K562 (cell line): Measurements from ENCODE around the gene STX1B. TPM values are rescaled to one million over a fixed set of nuclear protein-coding genes. Genes with fewer than 3 reads are reported as not detected.

Experiments used
- DIDO1 ChIP-seq: fragments of 450-650 bp; IDR thresholded peaks from 2 replicates; pipeline ENCODE4 v1.6.1; 2016; ENCODE audit warnings: low read depth, missing biosample characterization, missing genetic modification characterization
- FIP1L1 ChIP-seq: fragments of 200-400 bp; formaldehyde crosslinking; IDR thresholded peaks from 2 replicates; pipeline ENCODE4 v1.6.1; 2018; ENCODE audit warnings: mild to moderate bottlenecking, low read depth, low read length; ENCODE audit not compliant: poor library complexity, severe bottlenecking
- GATA2 ChIP-seq: sonication (generic); formaldehyde crosslinking; IDR thresholded peaks from 2 replicates; pipeline ENCODE4 v1.4.0; 2020; ENCODE audit warnings: mild to moderate bottlenecking, missing genetic modification reagents
- MTA3 ChIP-seq: fragments of 450-650 bp; formaldehyde crosslinking; IDR thresholded peaks from 2 replicates; pipeline ENCODE4 v1.6.1; 2017; ENCODE audit warnings: mild to moderate bottlenecking, borderline replicate concordance
- NFRKB ChIP-seq: fragments of 450-650 bp; IDR thresholded peaks from 2 replicates; pipeline ENCODE4 v1.6.1; 2016; ENCODE audit warnings: low read depth
- SAFB2 ChIP-seq: fragments of 200-400 bp; formaldehyde crosslinking; IDR thresholded peaks from 2 replicates; pipeline ENCODE4 v1.6.1; 2018; ENCODE audit warnings: borderline replicate concordance, low read length, low read depth, moderate library complexity; ENCODE audit not compliant: severe bottlenecking
- TAL1 ChIP-seq: fragments of 450-650 bp; IDR thresholded peaks from 2 replicates; pipeline ENCODE4 v1.6.1; 2016; ENCODE audit warnings: mild to moderate bottlenecking
- ZFX ChIP-seq: sonication (generic); formaldehyde crosslinking; IDR thresholded peaks from 2 replicates; pipeline ENCODE4 v1.8.0; 2022; ENCODE audit warnings: mild to moderate bottlenecking, missing genetic modification reagents, moderate library complexity
- ZNF354B ChIP-seq: fragments of 250-450 bp; sonication (Bioruptor Pico); IDR thresholded peaks from 2 replicates; pipeline ENCODE4 v1.4.0; 2020
- polyA plus RNA-seq, 8 experiments: library from polyadenylated mRNA; depleted of rRNA in 4 of 8; stranded (reverse) in 5 of 8; unstranded in 3 of 8; fragments of >200 nt; fragmentation: Nextera tagmentation in 2 of 8; fragmentation: Illumina TruSeq in 1 of 8; extraction: Ambion mirVana in 2 of 8; extraction: Trizol in 1 of 8; gene quantifications; 2 replicates each; pipeline versions ENCODE4 v1.2.1 to v1.2.3, GENCODE V29; 2011 to 2014; ENCODE audit warnings: inconsistent platforms in 1 of 8, missing spikeins in 1 of 8
- total RNA-seq, 7 experiments: library from RNA; depleted of rRNA in 6 of 7; stranded (reverse); fragments of >200 nt in 6 of 7; fragmentation: Illumina TruSeq in 2 of 7; extraction: Trizol in 2 of 7; gene quantifications; 2 replicates each; pipeline versions ENCODE4 v1.2.1 to v1.2.3, GENCODE V29; 2011 to 2021; ENCODE audit warnings: low replicate concordance in 1 of 7
- TF ChIP-seq, protein P1 (sequence below), 2 experiments: fragments of 450-650 bp in 1 of 2; sonication (generic) in 1 of 2; formaldehyde crosslinking in 1 of 2; IDR thresholded peaks in 1 of 2; conservative IDR thresholded peaks in 1 of 2; 2 replicates each; pipeline versions ENCODE4 v1.6.1 to v1.8.1; 2016 to 2023; ENCODE audit warnings: mild to moderate bottlenecking in 2 of 2, moderate library complexity in 2 of 2, inconsistent platforms in 1 of 2, missing genetic modification reagents in 1 of 2
- TF ChIP-seq, protein P2 (sequence below): fragments of 200-800 bp; sonication (Bioruptor generic); IDR thresholded peaks from 2 replicates; pipeline ENCODE4 v1.6.1; 2017; ENCODE audit warnings: missing genetic modification characterization, missing compliant biosample characterization
- TF ChIP-seq, protein P3 (sequence below): fragments of 250-450 bp; sonication (Bioruptor Pico); IDR thresholded peaks from 2 replicates; pipeline ENCODE4 v1.5.0; 2021; ENCODE audit warnings: mild to moderate bottlenecking, borderline replicate concordance
- TF ChIP-seq, protein P4 (sequence below): fragments of 450-650 bp; IDR thresholded peaks from 2 replicates; pipeline ENCODE4 v1.6.1; 2018; ENCODE audit not compliant: partially characterized antibody

The STX1B gene
- total and polyA plus RNA-seq, 9 of the 15 experiments (the other 6 are each of a cell fraction or from before 2014, with no cell fraction given): 0.07 to 2.5 (median 0.86) TPM

DNA sequence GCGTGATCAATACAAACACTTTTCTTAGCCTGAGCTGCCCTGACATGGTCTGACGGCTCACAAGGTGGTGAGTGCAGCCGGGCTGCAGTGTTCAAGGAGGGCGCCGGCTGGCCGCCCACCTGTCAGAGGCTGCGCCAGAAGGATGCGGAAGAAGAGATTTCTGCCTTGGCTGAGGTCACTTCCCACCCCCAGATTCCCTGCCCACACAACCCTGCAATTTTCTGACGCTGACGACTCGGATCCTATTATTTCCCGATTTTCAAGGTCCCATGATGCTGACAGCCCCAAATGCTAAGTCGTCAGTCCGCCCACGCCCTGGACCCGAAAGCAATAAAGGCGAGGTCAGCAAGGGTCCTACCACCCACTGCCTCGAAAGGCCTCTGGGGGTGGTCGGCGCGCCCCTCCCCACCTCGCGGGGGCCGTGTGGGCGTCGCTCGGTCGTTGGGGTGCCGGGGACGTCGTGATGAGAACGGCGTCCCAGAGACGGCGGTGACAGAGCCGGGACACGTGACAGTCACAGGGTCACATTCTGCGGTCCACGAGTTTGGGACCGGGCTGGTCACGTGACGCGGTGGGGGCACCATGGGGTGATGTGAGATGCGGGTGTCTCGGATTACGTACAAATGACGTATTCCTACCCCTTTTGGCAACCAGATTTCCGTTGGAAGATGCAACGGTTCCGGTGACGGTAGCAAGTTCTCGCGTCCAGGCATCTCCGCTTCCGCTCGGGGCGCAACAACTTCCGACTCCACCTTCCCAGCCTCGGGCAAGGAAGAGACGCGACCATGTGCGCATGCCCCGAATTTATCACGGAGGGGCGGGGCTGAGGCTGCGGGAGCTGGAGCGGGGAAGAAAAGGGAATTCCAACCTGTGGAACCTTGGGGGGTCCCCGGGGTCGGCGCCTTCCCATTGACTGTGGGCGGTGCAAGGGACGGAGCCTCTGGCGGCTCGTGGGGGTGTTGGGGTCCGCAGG, 22.6 kb upstream of the STX1B start, which contains the start of gene STX4 (continued):
- TF ChIP-seq, protein P1, sequence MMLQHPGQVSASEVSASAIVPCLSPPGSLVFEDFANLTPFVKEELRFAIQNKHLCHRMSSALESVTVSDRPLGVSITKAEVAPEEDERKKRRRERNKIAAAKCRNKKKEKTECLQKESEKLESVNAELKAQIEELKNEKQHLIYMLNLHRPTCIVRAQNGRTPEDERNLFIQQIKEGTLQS (IDR thresholded peaks at IDR 0.05): peak; percentile 77
- TF ChIP-seq, protein P1 (CRISPR knock-in tag; conservative IDR thresholded peaks at IDR 0.05): peak; percentile 76
- TF ChIP-seq TAL1: no peak
- TF ChIP-seq NFRKB: peak; percentile 49; the same call in 1 of the 2 replicates
- TF ChIP-seq, protein P2, sequence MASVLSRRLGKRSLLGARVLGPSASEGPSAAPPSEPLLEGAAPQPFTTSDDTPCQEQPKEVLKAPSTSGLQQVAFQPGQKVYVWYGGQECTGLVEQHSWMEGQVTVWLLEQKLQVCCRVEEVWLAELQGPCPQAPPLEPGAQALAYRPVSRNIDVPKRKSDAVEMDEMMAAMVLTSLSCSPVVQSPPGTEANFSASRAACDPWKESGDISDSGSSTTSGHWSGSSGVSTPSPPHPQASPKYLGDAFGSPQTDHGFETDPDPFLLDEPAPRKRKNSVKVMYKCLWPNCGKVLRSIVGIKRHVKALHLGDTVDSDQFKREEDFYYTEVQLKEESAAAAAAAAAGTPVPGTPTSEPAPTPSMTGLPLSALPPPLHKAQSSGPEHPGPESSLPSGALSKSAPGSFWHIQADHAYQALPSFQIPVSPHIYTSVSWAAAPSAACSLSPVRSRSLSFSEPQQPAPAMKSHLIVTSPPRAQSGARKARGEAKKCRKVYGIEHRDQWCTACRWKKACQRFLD: peak; percentile 85; the same call in 1 of the 2 replicates
- TF ChIP-seq ZNF354B: no peak
- TF ChIP-seq SAFB2: no peak
- peak; percentile 98 for TF ChIP-seq MTA3
- peak; percentile 60 for TF ChIP-seq ZFX (CRISPR knock-in tag)
- TF ChIP-seq FIP1L1: peak; percentile 24
- TF ChIP-seq, protein P3, sequence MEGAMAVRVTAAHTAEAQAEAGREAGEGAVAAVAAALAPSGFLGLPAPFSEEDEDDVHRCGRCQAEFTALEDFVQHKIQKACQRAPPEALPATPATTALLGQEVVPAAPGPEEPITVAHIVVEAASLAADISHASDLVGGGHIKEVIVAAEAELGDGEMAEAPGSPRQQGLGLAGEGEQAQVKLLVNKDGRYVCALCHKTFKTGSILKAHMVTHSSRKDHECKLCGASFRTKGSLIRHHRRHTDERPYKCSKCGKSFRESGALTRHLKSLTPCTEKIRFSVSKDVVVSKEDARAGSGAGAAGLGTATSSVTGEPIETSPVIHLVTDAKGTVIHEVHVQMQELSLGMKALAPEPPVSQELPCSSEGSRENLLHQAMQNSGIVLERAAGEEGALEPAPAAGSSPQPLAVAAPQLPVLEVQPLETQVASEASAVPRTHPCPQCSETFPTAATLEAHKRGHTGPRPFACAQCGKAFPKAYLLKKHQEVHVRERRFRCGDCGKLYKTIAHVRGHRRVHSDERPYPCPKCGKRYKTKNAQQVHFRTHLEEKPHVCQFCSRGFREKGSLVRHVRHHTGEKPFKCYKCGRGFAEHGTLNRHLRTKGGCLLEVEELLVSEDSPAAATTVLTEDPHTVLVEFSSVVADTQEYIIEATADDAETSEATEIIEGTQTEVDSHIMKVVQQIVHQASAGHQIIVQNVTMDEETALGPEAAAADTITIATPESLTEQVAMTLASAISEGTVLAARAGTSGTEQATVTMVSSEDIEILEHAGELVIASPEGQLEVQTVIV (CRISPR knock-in tag): 0 out of 2 replicates have a peak, but pooled peaks have one; percentile 25
- peak; percentile 62 for TF ChIP-seq DIDO1 (tag)
- TF ChIP-seq, protein P4, sequence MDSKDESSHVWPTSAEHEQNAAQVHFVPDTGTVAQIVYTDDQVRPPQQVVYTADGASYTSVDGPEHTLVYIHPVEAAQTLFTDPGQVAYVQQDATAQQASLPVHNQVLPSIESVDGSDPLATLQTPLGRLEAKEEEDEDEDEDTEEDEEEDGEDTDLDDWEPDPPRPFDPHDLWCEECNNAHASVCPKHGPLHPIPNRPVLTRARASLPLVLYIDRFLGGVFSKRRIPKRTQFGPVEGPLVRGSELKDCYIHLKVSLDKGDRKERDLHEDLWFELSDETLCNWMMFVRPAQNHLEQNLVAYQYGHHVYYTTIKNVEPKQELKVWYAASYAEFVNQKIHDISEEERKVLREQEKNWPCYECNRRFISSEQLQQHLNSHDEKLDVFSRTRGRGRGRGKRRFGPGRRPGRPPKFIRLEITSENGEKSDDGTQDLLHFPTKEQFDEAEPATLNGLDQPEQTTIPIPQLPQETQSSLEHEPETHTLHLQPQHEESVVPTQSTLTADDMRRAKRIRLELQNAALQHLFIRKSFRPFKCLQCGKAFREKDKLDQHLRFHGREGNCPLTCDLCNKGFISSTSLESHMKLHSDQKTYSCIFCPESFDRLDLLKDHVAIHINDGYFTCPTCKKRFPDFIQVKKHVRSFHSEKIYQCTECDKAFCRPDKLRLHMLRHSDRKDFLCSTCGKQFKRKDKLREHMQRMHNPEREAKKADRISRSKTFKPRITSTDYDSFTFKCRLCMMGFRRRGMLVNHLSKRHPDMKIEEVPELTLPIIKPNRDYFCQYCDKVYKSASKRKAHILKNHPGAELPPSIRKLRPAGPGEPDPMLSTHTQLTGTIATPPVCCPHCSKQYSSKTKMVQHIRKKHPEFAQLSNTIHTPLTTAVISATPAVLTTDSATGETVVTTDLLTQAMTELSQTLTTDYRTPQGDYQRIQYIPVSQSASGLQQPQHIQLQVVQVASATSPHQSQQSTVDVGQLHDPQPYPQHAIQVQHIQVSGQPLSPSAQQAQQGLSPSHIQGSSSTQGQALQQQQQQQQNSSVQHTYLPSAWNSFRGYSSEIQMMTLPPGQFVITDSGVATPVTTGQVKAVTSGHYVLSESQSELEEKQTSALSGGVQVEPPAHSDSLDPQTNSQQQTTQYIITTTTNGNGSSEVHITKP: peak; percentile 38
- TF ChIP-seq GATA2 (CRISPR knock-in tag): no peak
